GM04503 (cell line): ENCODE measurements around the gene STARD3.

Experiments
- DNase-seq: peaks from one replicate; pipeline ENCODE4 v3.0.0-alpha.2; 2012; ENCODE audit warnings: low read depth

STARD3 gene

GRCh38 chr17:39660397-39661385 lies 23.7 kb downstream of the STARD3 start:
- no peak for DNase-seq

GRCh38 chr17:39661744-39662541 lies 25.0 kb downstream of the STARD3 start:
- no peak for DNase-seq

DNA sequence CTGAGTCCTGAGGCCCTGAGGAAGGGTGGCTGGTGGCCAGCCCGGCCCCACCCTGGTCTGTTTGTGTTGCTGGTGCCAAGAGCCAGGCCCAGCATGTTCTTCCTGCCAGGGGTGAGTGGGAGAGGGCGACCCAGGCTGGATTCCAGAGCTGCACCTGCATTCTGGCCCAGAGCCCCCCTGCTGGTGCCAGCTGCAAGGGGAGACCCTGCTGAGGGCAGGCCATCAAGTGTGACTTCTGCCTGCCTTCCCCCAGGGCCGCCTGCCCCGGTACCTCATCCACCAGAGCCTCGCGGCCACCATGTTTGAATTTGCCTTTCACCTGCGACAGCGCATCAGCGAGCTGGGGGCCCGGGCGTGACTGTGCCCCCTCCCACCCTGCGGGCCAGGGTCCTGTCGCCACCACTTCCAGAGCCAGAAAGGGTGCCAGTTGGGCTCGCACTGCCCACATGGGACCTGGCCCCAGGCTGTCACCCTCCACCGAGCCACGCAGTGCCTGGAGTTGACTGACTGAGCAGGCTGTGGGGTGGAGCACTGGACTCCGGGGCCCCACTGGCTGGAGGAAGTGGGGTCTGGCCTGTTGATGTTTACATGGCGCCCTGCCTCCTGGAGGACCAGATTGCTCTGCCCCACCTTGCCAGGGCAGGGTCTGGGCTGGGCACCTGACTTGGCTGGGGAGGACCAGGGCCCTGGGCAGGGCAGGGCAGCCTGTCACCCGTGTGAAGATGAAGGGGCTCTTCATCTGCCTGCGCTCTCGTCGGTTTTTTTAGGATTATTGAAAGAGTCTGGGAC lies 25.8 kb downstream of the STARD3 start:
- DNase-seq = no peak

- DNase-seq = no peak
These were observed 26.4 kb downstream of the STARD3 start for GRCh38 chr17:39663340-39663687.

GRCh38 chr17:39663688-39664580 lies 27.0 kb downstream of the STARD3 start:
- DNase-seq = no peak

DNA sequence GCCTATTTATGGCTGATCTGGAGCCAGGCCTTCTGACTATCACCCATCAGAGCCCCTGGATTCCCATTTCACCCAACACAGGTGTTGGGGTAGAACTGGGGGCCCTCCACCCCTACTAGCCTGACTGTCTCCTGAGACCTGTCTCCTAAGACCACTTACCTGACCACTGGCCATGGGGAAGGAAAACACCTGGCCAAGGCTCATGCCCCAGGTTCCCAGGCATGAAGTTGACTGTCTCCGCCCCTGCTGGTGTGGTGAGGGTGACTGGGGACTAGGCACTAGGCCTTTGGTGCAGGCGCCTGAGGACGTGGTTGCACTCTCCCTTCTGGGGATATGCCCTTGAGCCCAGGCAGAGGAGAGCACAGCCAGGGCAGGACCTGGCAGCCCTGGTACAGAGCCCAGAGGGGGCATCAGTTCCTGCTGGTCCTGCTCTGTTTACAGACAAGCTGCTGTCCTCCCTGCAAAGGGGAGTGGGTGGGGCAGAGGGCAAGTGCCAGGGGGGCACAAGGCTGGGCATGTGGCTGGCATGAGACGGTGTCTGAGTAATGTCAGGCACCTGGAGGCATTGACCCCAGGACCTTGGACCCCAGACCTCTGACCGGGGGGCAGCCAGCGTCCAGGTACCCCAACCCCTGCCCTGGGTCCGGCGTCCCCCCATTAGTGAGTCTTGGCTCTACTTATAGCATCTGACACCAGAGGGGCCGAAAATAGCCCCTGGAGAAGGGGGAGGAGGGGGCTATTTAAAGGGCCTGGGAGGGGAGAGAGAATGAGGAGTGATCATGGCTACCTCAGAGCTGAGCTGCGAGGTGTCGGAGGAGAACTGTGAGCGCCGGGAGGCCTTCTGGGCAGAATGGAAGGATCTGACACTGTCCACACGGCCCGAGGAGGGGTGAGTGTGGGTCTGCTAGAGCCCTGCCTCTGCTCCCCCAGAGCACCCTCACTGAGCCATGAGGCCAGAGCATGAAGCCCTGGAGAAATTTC lies 27.9 kb downstream of the STARD3 start, which contains the start of gene TCAP:
TCAP (plus strand) TSS at position 769 of the 981 bp plus-strand sequence; CDS start at position 780, 11 bp downstream.
- DNase-seq = no peak

- DNase-seq = no peak
These were observed 28.8 kb downstream of the STARD3 start for GRCh38 chr17:39665642-39666224.

DNA sequence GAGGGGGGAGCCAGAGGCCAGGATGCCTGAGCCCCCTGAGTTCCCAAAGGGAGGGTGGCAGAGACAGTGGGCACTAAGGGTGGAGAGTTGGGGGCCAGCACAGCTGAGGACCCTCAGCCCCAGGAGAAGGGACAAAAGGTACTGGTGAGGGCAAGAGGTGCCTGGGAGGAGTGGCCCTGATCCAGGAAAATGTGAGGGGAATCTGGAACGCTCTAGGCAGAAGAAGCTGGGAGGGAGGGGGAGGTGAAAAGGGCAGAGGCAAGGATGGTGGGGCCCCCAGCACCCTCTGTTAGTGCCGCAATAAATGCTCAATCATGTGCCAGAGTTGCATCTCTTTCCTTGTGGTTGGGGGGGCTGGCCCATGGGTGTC lies 29.3 kb downstream of the STARD3 start:
- DNase-seq = no peak

- no peak for DNase-seq
These were observed 29.8 kb downstream of the STARD3 start for GRCh38 chr17:39666601-39667261.

- DNase-seq = no peak
These were observed 30.5 kb downstream of the STARD3 start for GRCh38 chr17:39667262-39667944.

DNA sequence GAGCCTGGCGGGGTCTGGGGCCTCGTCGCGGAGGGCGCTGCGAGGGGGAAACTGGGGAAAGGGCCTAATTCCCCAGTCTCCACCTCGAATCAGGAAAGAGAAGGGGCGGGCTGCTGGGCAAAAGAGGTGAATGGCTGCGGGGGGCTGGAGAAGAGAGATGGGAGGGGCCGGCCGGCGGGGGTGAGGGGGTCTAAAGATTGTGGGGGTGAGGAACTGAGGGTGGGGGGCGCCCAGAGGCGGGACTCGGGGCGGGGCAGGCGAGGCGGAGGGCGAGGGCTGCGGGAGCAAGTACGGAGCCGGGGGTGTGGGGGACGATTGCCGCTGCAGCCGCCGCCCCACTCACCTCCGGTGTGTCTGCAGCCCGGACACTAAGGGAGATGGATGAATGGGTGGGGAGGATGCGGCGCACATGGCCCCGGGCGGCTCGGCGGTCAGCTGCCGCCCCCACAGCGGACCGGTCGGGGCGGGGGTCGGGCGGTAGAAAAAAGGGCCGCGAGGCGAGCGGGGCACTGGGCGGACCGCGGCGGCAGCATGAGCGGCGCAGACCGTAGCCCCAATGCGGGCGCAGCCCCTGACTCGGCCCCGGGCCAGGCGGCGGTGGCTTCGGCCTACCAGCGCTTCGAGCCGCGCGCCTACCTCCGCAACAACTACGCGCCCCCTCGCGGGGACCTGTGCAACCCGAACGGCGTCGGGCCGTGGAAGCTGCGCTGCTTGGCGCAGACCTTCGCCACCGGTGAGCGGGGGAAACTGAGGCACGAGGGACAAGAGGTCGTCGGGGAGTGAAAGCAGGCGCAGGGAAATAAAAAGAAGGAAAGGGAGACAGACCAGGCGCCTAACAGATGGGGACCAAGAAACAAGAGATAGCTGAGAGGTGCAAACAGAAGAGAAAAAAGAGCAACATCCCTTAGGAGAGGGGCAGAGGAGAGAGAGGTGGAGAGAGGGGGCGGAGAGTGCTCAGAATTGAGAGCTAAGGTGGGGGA lies 31.3 kb downstream of the STARD3 start, which contains the start of gene PNMT:
PNMT (plus strand) TSS at position 509 of the 980 bp plus-strand sequence; CDS start at position 532, 23 bp downstream.
- DNase-seq = no peak

- DNase-seq = no peak
These were observed 33.2 kb downstream of the STARD3 start for GRCh38 chr17:39669897-39670735.

GRCh38 chr17:39670746-39671145 lies 33.8 kb downstream of the STARD3 start:
- DNase-seq = no peak

GRCh38 chr17:39671651-39672521 lies 34.9 kb downstream of the STARD3 start:
- DNase-seq = no peak
